Skeletal muscle tissue (tissue), 4 donors: Measurements from ENCODE around the gene DNAJC4. TPM values are rescaled to one million over a fixed set of nuclear protein-coding genes. Genes with fewer than 3 reads are reported as not detected.

Experiments used
- H3K27ac ChIP-seq: one replicate; pipeline ENCODE4 v1.7.0; 2013; ENCODE audit warnings: mild to moderate bottlenecking, low read depth, low read length, inconsistent platforms
- H3K27me3 ChIP-seq, 3 donors: one replicate each; pipeline ENCODE4 v1.7.0; 2013; ENCODE audit warnings: low read length in 3 of 3; ENCODE audit not compliant: control insufficient read depth in 3 of 3, insufficient read depth in 3 of 3
- H3K36me3 ChIP-seq, 3 donors: one replicate each; pipeline ENCODE4 v1.7.0; 2013; ENCODE audit warnings: low read length in 3 of 3; ENCODE audit not compliant: control insufficient read depth in 3 of 3, insufficient read depth in 3 of 3
- H3K4me1 ChIP-seq, 3 donors: one replicate each; pipeline ENCODE4 v1.7.0; 2013; ENCODE audit warnings: low read length in 3 of 3, mild to moderate bottlenecking in 3 of 3; ENCODE audit not compliant: control insufficient read depth in 3 of 3, insufficient read depth in 3 of 3
- H3K4me3 ChIP-seq, 3 donors: one replicate each; pipeline ENCODE4 v1.7.0; 2013; ENCODE audit warnings: low read length in 3 of 3
- H3K9ac ChIP-seq, 3 donors: one replicate each; pipeline ENCODE4 v1.7.0; 2013; ENCODE audit warnings: low read length in 3 of 3, mild to moderate bottlenecking in 3 of 3, moderate library complexity in 2 of 3, low read depth in 1 of 3
- H3K9me3 ChIP-seq, 3 donors: one replicate each; pipeline ENCODE4 v1.7.0; 2013; ENCODE audit warnings: low read length in 3 of 3; ENCODE audit not compliant: control insufficient read depth in 3 of 3
- total RNA-seq: library from RNA; depleted of rRNA; stranded (reverse); fragments of >200 nt; gene quantifications from one replicate; pipeline ENCODE4 v1.2.3, GENCODE V29; 2014
- donor health status: Osteomylitis.

Gene DNAJC4
- total RNA-seq, 1 donor from 2014 or later = 18.8 TPM

GRCh38 chr11:64235437-64236161, 5.3 kb downstream of the DNAJC4 start:
- Histone ChIP-seq H3K9ac (peak overlapping the region; percentile 70 to 89 (median 71)), H3K4me1 (peaks cover 28 to 36% (median 33%) of the 10 kb centered on the region in 3 donors), H3K27me3 (no peaks in the 10 kb centered on the region), H3K27ac (peak overlapping the region; percentile 65), H3K9me3 (no peaks in the 10 kb centered on the region), H3K4me3 (peak overlapping the region; percentile 70 to 82 (median 79)), H3K36me3 (peaks cover 16 to 24% (median 20%) of the 10 kb centered on the region in 3 donors)

GRCh38 chr11:64237484-64237951, 7.2 kb downstream of the DNAJC4 start:
- no peaks in the 10 kb centered on the region for H3K27me3 ChIP-seq
- H3K36me3 ChIP-seq = peaks cover 16 to 24% (median 20%) of the 10 kb centered on the region in 3 donors
- no peak overlapping the region for H3K4me3 ChIP-seq
- H3K4me1 ChIP-seq = peaks cover 28 to 41% (median 33%) of the 10 kb centered on the region in 3 donors
- H3K27ac ChIP-seq = no peak overlapping the region
- H3K9ac ChIP-seq = no peak overlapping the region
- H3K9me3 ChIP-seq = no peaks in the 10 kb centered on the region

- Histone ChIP-seq H3K36me3 (peaks cover 16 to 24% (median 21%) of the 10 kb centered on the region in 3 donors), H3K9ac (no peak overlapping the region), H3K4me3 (no peak overlapping the region), H3K27ac (no peak overlapping the region), H3K4me1 (peaks cover 34 to 43% (median 39%) of the 10 kb centered on the region in 3 donors), H3K27me3 (no peaks in the 10 kb centered on the region), H3K9me3 (no peaks in the 10 kb centered on the region)
These were observed 7.7 kb downstream of the DNAJC4 start for GRCh38 chr11:64238076-64238475.

- Histone ChIP-seq H3K4me3 (no peak overlapping the region), H3K27ac (no peak overlapping the region), H3K9me3 (no peaks in the 10 kb centered on the region), H3K9ac (no peak overlapping the region), H3K27me3 (no peaks in the 10 kb centered on the region), H3K36me3 (peaks cover 20 to 31% (median 28%) of the 10 kb centered on the region in 3 donors), H3K4me1 (peaks cover 35 to 45% (median 42%) of the 10 kb centered on the region in 3 donors)
These were observed 8.7 kb downstream of the DNAJC4 start for GRCh38 chr11:64238999-64239398.

GRCh38 chr11:64239662-64240434, 9.5 kb downstream of the DNAJC4 start:
- Histone ChIP-seq H3K9ac (peak overlapping the region; percentile 99 to 100 (median 100)), H3K27me3 (no peaks in the 10 kb centered on the region), H3K4me1 (peaks cover 38 to 51% (median 46%) of the 10 kb centered on the region in 3 donors), H3K36me3 (peaks cover 20 to 31% (median 31%) of the 10 kb centered on the region in 3 donors), H3K9me3 (no peaks in the 10 kb centered on the region), H3K27ac (peak overlapping the region; percentile 100), H3K4me3 (peak overlapping the region; percentile 72 to 97 (median 96))

GRCh38 chr11:64240435-64241240, 10.3 kb downstream of the DNAJC4 start, which contains the start of gene FKBP2:
TSS of gene FKBP2 (plus strand) at chr11:64241095. CDS start at chr11:64242388, 1,293 bp downstream.
- H3K36me3 ChIP-seq = peaks cover 18 to 31% (median 31%) of the 10 kb centered on the region in 3 donors
- peak within 1 kb of the TSS; percentile 99 to 100 (median 100) for H3K9ac ChIP-seq
- no peaks in the 10 kb centered on the region for H3K9me3 ChIP-seq
- H3K4me1 ChIP-seq = peaks cover 39 to 52% (median 48%) of the 10 kb centered on the region in 3 donors
- H3K27ac ChIP-seq = peak within 1 kb of the TSS; percentile 100
- H3K4me3 ChIP-seq = peak within 1 kb of the TSS; percentile 72 to 97 (median 96)
- H3K27me3 ChIP-seq = no peaks in the 10 kb centered on the region

- H3K4me1 ChIP-seq = peaks cover 43 to 53% (median 50%) of the 10 kb centered on the region in 3 donors
- peak overlapping the region; percentile 77 to 100 (median 100) for H3K9ac ChIP-seq
- peak overlapping the region; percentile 100 for H3K27ac ChIP-seq
These were observed 10.8 kb downstream of the DNAJC4 start for GRCh38 chr11:64241241-64241490.

GRCh38 chr11:64241491-64242374, 11.4 kb downstream of the DNAJC4 start:
- peaks cover 43 to 53% (median 50%) of the 10 kb centered on the region in 3 donors for H3K4me1 ChIP-seq
- H3K36me3 ChIP-seq = peaks cover 16 to 31% (median 26%) of the 10 kb centered on the region in 3 donors
- H3K9ac ChIP-seq = peak overlapping the region; percentile 78 to 88 (median 88)

More at GRCh38 chr11:64241241-64241490, 10.8 kb downstream of the DNAJC4 start:
- peak overlapping the region; percentile 72 to 97 (median 80) for H3K4me3 ChIP-seq
- H3K9me3 ChIP-seq = no peaks in the 10 kb centered on the region
- peaks cover 16 to 31% (median 26%) of the 10 kb centered on the region in 3 donors for H3K36me3 ChIP-seq
- no peaks in the 10 kb centered on the region for H3K27me3 ChIP-seq

More at GRCh38 chr11:64241491-64242374, 11.4 kb downstream of the DNAJC4 start:
- Histone ChIP-seq H3K27ac (peak overlapping the region; percentile 100), H3K9me3 (no peaks in the 10 kb centered on the region), H3K4me3 (peak overlapping the region; percentile 72 to 80 (median 76)), H3K27me3 (no peaks in the 10 kb centered on the region)
